DOHH2 (cell line): ENCODE data around the gene DNAL4.

Experiments
- H3F3A ChIP-seq: fragments of 200-600 bp; sonication (generic), shearing (Covaris generic); 2 replicates; pipeline ENCODE4 v1.6.0; 2016; ENCODE audit warnings: antibody characterized with exemption, mild to moderate bottlenecking; ENCODE audit not compliant: control insufficient read depth, insufficient read depth
- H3K27ac ChIP-seq: fragments of 200-600 bp; sonication (generic); 2 replicates; pipeline ENCODE4 v1.5.1; 2014; ENCODE audit warnings: low read depth, mild to moderate bottlenecking, low read length, moderate library complexity
- H3K27me3 ChIP-seq: fragments of 200-600 bp; sonication (generic); 2 replicates; pipeline ENCODE4 v1.6.1; 2014; ENCODE audit warnings: mild to moderate bottlenecking, low read length, mixed read lengths; ENCODE audit not compliant: control insufficient read depth
- H3K36me3 ChIP-seq: fragments of 200-600 bp; sonication (generic); 2 replicates; pipeline ENCODE4 v1.6.1; 2014; ENCODE audit warnings: mild to moderate bottlenecking, low read length, moderate library complexity, mixed read lengths; ENCODE audit not compliant: control insufficient read depth
- H3K4me1 ChIP-seq: fragments of 200-600 bp; sonication (generic); 2 replicates; pipeline ENCODE4 v1.6.1; 2014; ENCODE audit warnings: mild to moderate bottlenecking, low read length, mixed read lengths; ENCODE audit not compliant: control insufficient read depth
- H3K4me2 ChIP-seq: fragments of 200-600 bp; sonication (generic); 2 replicates; pipeline ENCODE4 v1.6.0; 2014; ENCODE audit warnings: mild to moderate bottlenecking, low read length, moderate library complexity
- H3K4me3 ChIP-seq: fragments of 200-600 bp; sonication (generic); 2 replicates; pipeline ENCODE4 v1.5.1; 2014; ENCODE audit warnings: mild to moderate bottlenecking, low read length, mixed read lengths
- H3K79me2 ChIP-seq: fragments of 200-600 bp; sonication (generic); 2 replicates; pipeline ENCODE4 v1.6.1; 2014; ENCODE audit warnings: mild to moderate bottlenecking, low read length, mixed read lengths; ENCODE audit not compliant: control insufficient read depth
- H3K9me2 ChIP-seq: fragments of 200-600 bp; sonication (generic); replicated peaks from 2 replicates; pipeline ENCODE4 v1.6.1; 2014; ENCODE audit warnings: mild to moderate bottlenecking, low read length, mixed read lengths; ENCODE audit not compliant: control insufficient read depth
- H3K9me3 ChIP-seq: fragments of 200-600 bp; sonication (generic); 2 replicates; pipeline ENCODE4 v1.6.1; 2014; ENCODE audit warnings: antibody characterized with exemption, low read length, mixed read lengths; ENCODE audit not compliant: control insufficient read depth, insufficient read depth
- H4K20me1 ChIP-seq: fragments of 200-600 bp; sonication (generic); 2 replicates; pipeline ENCODE4 v1.6.0; 2014; ENCODE audit warnings: low read depth, mild to moderate bottlenecking, antibody characterized with exemption, low read length, moderate library complexity; ENCODE audit not compliant: control insufficient read depth, insufficient read depth
- EZH2phosphoT487 ChIP-seq: fragments of 200-600 bp; sonication (generic); IDR thresholded peaks from 2 replicates; pipeline ENCODE4 v1.6.1; 2017; ENCODE audit warnings: borderline replicate concordance, mild to moderate bottlenecking, antibody characterized with exemption, low read length, moderate library complexity, mixed read lengths
- TF ChIP-seq, protein P1 (sequence below): fragments of 200-600 bp; sonication (generic); IDR thresholded peaks from one replicate; pipeline ENCODE4 v1.5.1; 2014; ENCODE audit warnings: antibody characterized with exemption, mild to moderate bottlenecking, low read depth, low read length; ENCODE audit not compliant: poor library complexity, severe bottlenecking

The DNAL4 gene

DNA sequence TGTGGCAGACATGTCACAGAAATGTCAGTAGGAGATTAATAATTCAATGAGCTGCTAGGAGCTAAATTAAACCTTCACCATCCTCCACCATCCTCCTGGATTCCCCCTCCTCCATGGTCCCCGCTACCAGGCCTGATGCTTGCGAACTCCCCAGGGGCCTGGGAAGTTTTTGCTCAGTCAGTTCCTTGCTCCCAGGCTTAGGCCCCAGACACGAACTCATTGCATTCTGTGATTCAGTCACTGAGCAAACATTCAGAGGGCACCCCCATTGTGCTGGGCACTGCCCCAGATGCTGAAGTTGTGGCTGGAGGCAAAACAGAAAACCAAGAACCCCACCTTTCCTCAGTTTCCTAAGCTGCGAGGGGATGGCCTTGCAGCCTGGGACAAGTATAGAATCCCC lies 35.5 kb upstream of the DNAL4 start:
- Histone ChIP-seq H3K4me2 (no peak overlapping the region), H3K79me2 (no peaks in the 10 kb centered on the region), H3K36me3 (no peaks in the 10 kb centered on the region), H4K20me1 (no peaks in the 10 kb centered on the region), H3K9me3 (no peaks in the 10 kb centered on the region), H3K4me1 (no peaks in the 10 kb centered on the region), H3K27ac (no peak overlapping the region), H3K27me3 (no peaks in the 10 kb centered on the region), H3K4me3 (no peak overlapping the region), H3F3A (no peaks in the 10 kb centered on the region), H3K9me2 (no peaks in the 10 kb centered on the region)
- TF ChIP-seq, protein P1, sequence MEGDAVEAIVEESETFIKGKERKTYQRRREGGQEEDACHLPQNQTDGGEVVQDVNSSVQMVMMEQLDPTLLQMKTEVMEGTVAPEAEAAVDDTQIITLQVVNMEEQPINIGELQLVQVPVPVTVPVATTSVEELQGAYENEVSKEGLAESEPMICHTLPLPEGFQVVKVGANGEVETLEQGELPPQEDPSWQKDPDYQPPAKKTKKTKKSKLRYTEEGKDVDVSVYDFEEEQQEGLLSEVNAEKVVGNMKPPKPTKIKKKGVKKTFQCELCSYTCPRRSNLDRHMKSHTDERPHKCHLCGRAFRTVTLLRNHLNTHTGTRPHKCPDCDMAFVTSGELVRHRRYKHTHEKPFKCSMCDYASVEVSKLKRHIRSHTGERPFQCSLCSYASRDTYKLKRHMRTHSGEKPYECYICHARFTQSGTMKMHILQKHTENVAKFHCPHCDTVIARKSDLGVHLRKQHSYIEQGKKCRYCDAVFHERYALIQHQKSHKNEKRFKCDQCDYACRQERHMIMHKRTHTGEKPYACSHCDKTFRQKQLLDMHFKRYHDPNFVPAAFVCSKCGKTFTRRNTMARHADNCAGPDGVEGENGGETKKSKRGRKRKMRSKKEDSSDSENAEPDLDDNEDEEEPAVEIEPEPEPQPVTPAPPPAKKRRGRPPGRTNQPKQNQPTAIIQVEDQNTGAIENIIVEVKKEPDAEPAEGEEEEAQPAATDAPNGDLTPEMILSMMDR, result no peak
- TF ChIP-seq EZH2phosphoT487, result no peak

DNA sequence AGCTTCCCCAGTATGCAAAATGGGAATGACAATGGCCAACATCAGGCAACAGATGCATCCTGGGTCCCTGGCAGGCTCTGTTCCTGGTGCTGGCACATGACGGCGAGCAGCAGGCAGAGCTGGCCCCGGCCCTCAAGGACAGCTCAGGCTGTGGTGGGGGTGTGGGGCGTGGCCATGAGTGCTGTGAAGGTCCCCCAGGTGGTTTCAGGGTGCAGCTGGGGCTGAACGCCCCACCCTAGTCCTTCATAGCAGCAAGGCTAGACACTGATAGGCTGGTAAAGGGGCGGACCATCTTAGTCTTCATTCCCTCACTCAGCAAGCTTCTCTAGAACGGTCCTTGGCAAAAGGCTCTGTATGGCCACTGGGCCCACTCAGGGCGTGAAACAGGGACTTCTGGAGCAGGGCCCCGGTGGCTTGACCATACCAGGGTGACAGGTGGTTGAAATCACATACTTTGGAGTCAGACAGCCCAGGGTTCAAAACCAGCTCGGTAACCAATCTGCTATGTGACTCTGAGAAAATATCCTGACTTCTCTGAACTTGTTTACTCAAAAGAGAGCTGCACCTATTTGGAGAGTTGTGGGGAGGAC lies 34.8 kb upstream of the DNAL4 start:
- Histone ChIP-seq H3K4me2 (no peak overlapping the region), H3K36me3 (no peaks in the 10 kb centered on the region)

DNA sequence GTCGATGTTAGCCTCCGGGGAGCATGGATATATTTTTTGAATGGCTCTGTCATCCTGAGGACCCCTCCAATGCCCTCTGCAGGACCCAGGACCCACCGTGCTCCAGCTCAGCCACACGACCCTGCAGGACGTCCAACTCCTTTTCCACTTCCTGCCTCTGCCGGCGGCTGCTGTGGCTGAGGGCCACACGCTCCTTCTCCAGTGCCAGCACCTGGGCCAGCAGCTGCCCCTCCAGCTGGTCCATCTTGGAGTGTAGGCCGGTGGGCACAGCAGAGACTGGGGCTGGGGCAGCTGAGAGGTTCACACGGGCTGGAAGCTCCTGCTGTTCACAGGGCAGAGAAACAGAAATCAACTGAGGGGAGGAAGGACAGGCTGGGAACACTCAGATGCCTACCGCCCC lies 34.2 kb upstream of the DNAL4 start:
- Histone ChIP-seq H3K79me2 (no peaks in the 10 kb centered on the region), H3K4me3 (no peak overlapping the region), H3K9me3 (no peaks in the 10 kb centered on the region), H3F3A (no peaks in the 10 kb centered on the region), H3K4me1 (no peaks in the 10 kb centered on the region), H3K27me3 (no peaks in the 10 kb centered on the region), H3K36me3 (no peaks in the 10 kb centered on the region), H3K4me2 (no peak overlapping the region), H3K27ac (no peak overlapping the region), H3K9me2 (no peaks in the 10 kb centered on the region), H4K20me1 (no peaks in the 10 kb centered on the region)
- TF ChIP-seq EZH2phosphoT487, result no peak
- TF ChIP-seq, protein P1, result no peak

More for the DNA sequence above, 34.8 kb upstream of the DNAL4 start:
- Histone ChIP-seq H4K20me1 (no peaks in the 10 kb centered on the region), H3K4me3 (no peak overlapping the region), H3K27ac (no peak overlapping the region), H3K9me3 (no peaks in the 10 kb centered on the region), H3F3A (no peaks in the 10 kb centered on the region), H3K79me2 (no peaks in the 10 kb centered on the region), H3K9me2 (no peaks in the 10 kb centered on the region), H3K27me3 (no peaks in the 10 kb centered on the region), H3K4me1 (no peaks in the 10 kb centered on the region)
- no peak for TF ChIP-seq EZH2phosphoT487
- TF ChIP-seq, protein P1, result no peak
